ENCODE data around the gene KBTBD3. TPM values are rescaled to one million over a fixed set of nuclear protein-coding genes. Genes with fewer than 3 reads are reported as not detected.

Gene KBTBD3
- total and polyA plus RNA-seq, 9 donors: 4.2 to 11.9 (median 8.2) TPM

DNA sequence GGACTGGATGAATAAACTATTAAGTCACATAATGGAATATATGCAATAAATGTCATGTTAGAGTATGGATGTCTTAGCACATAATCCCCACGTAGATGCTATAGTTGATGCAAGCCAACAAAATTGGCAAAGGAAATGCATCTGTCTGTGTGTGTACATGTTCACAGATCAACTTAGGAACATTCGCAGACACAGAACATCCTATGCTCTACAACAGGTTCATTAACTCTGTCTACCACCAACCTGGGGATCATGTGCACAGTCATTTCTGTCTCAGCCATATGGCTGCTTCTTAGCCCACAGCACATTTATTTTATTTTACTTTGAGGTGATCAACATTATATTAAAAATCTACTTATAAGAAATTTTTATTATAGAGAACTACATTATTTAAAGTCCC is 60.1 kb downstream of the KBTBD3 start:
- Histone ChIP-seq H3K36me3 (no peaks in the 10 kb centered on the region), H3K27ac (no peak overlapping the region), H3K9me3 (no peaks in the 10 kb centered on the region), H3K27me3 (no peaks in the 10 kb centered on the region), H3K4me3 (no peak overlapping the region), H3K4me1 (ENCODE audit: insufficient read depth) (no peaks in the 10 kb centered on the region)
- WGBS, 3 donors: 92 to 97% (median 96%) methylated on average over 2 of the region's 2 CpGs
- no peak for TF ChIP-seq EP300 (IDR thresholded peaks at IDR 0.05)
- no peak for TF ChIP-seq CTCF (IDR thresholded peaks at IDR 0.05)
- no peak for TF ChIP-seq POLR2A (IDR thresholded peaks at IDR 0.05)
- no peak for DNase-seq
- intact Hi-C loops (cut with DNase I): no loop called here

DNA sequence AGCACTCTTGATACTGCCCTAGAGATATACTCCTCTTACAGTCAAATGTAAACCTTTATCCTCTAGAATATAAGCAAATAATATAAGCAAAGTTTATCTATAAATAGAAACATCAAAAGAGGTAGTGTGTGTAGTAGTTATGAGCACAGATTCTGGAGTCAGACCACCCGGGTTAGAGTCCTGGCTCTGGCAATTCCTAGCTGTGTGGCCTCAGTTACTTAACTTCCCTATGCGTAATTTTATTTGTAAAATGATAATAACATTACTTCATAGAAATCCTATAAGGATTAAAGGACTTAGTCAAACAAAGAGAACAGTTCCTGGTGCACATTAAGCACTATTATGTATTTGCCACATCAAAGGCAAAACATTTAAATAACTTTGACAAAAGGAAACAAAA is 62.1 kb downstream of the KBTBD3 start:
- 85 to 93% (median 88%) methylated on average over 2 of the region's 2 CpGs for WGBS, 3 donors
- intact Hi-C loops (cut with DNase I): no loop called here
- TF ChIP-seq CTCF (IDR thresholded peaks at IDR 0.05) (no peak), POLR2A (IDR thresholded peaks at IDR 0.05) (no peak), EP300 (IDR thresholded peaks at IDR 0.05) (no peak)
- Histone ChIP-seq H3K4me3 (no peak overlapping the region), H3K27ac (no peak overlapping the region), H3K9me3 (no peaks in the 10 kb centered on the region), H3K4me1 (ENCODE audit: insufficient read depth) (no peaks in the 10 kb centered on the region), H3K27me3 (no peaks in the 10 kb centered on the region), H3K36me3 (no peaks in the 10 kb centered on the region)
- no peak for DNase-seq

- Histone ChIP-seq H3K27me3 (no peaks in the 10 kb centered on the region), H3K4me3 (no peak overlapping the region), H3K4me1 (ENCODE audit: insufficient read depth) (no peaks in the 10 kb centered on the region), H3K27ac (no peak overlapping the region), H3K36me3 (no peaks in the 10 kb centered on the region), H3K9me3 (no peaks in the 10 kb centered on the region)
- no peak for TF ChIP-seq EP300 (IDR thresholded peaks at IDR 0.05)
- no peak for TF ChIP-seq POLR2A (IDR thresholded peaks at IDR 0.05)
- no peak for TF ChIP-seq CTCF (IDR thresholded peaks at IDR 0.05)
- WGBS, 3 donors: 87 to 89% (median 88%) methylated on average over 2 of the region's 2 CpGs
- intact Hi-C loops (cut with DNase I): no loop called here
- no peak for DNase-seq
Observed at GRCh38 chr11:106014620-106015019, 62.5 kb downstream of the KBTBD3 start.

GRCh38 chr11:106014035-106014434 is 63.1 kb downstream of the KBTBD3 start:
- Histone ChIP-seq H3K4me3 (no peak overlapping the region), H3K27me3 (no peaks in the 10 kb centered on the region), H3K4me1 (ENCODE audit: insufficient read depth) (no peaks in the 10 kb centered on the region), H3K27ac (no peak overlapping the region), H3K36me3 (no peaks in the 10 kb centered on the region), H3K9me3 (no peaks in the 10 kb centered on the region)
- no peak for DNase-seq
- TF ChIP-seq CTCF (IDR thresholded peaks at IDR 0.05) (no peak), EP300 (IDR thresholded peaks at IDR 0.05) (no peak), POLR2A (IDR thresholded peaks at IDR 0.05) (no peak)
- 96 to 98% (median 97%) methylated on average over 2 of the region's 2 CpGs for WGBS, 3 donors
- intact Hi-C loops (cut with DNase I): no loop called here

DNA sequence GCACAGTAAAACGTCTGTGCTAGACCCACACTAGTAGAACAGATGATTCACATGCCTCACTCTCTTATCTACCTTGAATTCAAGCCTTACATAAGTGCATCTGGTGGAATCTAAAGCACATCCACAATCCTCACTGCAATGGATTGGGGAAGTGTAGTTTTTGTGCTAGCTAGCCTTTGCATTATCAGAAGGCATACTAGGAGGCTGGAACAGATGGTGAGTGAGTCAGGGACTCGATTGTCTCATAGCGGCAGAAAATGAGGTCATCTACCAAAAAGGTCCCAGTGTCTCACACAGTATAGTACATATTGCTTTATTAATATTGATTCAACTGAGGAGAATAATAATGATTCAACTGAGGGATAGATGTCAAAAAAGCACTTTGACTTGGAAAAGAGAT is 64.4 kb downstream of the KBTBD3 start:
- Histone ChIP-seq H3K4me1 (ENCODE audit: insufficient read depth) (no peaks in the 10 kb centered on the region), H3K9me3 (no peaks in the 10 kb centered on the region), H3K36me3 (no peaks in the 10 kb centered on the region), H3K4me3 (no peak overlapping the region), H3K27ac (no peak overlapping the region), H3K27me3 (no peaks in the 10 kb centered on the region)
- no peak for DNase-seq
- WGBS, 3 donors: 76 to 81% (median 76%) methylated on average over 3 of the region's 3 CpGs
- TF ChIP-seq POLR2A (IDR thresholded peaks at IDR 0.05) (no peak), CTCF (IDR thresholded peaks at IDR 0.05) (no peak), EP300 (IDR thresholded peaks at IDR 0.05) (no peak)
- intact Hi-C loops (cut with DNase I): no loop called here

Data from ovary (tissue), 9 donors.